ENCODE data around the gene EXOC3L1. TPM values are rescaled to one million over a fixed set of nuclear protein-coding genes. Genes with fewer than 3 reads are reported as not detected.
A peak's percentile ranks its signal among the peaks of the same experiment; 100 is the strongest.

The EXOC3L1 gene
- total RNA-seq, 1 experiment from 2014 or later, result 1.4 TPM

DNA sequence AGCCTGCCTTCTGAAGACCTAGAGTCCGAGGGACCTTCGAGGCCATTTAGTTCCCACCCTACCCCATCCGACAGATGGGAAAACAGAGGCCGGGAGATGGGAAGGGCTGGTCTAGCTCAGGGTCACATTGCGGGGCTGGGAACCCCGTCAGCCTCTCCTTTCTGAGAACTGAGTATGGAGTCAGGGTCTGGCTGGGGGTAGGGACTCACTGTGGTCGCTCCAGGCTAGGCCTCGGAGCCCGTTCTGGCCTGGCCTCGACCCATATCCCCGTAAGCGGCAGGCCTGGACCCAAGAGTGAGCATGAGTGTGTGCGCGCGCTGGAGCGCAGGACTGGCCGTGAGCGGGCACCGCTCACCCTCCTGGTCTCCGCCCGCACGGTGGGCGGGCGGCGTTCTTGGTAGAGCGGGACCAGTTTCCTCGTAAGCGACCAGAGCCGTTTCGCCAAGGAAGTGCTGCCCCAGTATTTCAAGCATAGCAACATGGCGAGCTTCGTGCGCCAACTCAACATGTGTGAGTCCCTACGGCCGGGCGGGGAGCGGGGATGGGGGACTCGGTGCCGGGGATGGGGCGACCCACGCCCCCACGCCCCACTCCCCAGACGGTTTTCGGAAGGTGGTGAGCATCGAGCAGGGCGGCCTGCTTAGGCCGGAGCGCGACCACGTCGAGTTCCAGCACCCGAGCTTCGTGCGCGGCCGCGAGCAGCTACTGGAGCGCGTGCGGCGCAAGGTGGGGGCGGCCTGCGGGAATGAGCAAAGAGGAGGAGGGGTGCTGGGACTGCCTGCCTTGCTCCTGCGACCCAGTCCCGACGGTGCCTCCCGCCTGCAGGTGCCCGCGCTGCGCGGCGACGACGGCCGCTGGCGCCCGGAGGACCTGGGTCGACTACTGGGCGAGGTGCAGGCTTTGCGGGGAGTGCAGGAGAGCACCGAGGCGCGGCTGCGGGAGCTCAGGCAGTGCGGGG, 24.5 kb downstream of the EXOC3L1 start:
- DNase-seq (ENCODE audit: low read depth), result no peak

GRCh38 chr16:67164599-67165061, 25.3 kb downstream of the EXOC3L1 start, which contains the start of gene HSF4:
HSF4 (plus strand) TSS chr16:67164745; CDS start chr16:67164812, 67 bp downstream.
- no peak for DNase-seq (ENCODE audit: low read depth)

DNA sequence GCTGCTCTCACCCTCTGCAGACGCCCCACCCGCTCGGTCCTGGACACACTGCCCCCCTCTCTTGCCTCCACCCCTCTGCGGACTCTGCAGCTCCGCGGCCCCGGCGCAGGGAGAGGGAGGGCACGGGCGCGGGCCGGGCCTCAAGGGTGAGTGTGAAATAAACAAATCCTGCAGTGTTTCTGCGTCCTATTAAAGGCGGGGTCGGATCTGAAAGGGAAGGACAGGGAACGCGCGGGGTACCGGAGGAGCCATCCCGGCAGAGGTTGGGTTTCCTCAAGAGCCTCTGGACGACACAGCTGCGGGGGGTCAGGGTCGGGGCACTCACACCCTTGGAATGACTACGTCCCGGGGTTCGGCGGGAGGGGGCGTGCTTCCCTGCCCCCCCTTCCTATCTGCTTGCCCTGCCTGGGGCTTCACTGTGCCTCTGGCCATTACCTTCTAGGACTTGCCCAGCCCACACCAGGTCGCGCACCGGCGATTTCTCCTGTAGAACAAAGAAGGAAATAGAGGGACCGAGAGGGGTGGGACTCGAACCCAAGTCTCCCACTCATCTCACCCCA, 25.9 kb downstream of the EXOC3L1 start:
- peak; percentile 39 for DNase-seq (ENCODE audit: low read depth)

DNA sequence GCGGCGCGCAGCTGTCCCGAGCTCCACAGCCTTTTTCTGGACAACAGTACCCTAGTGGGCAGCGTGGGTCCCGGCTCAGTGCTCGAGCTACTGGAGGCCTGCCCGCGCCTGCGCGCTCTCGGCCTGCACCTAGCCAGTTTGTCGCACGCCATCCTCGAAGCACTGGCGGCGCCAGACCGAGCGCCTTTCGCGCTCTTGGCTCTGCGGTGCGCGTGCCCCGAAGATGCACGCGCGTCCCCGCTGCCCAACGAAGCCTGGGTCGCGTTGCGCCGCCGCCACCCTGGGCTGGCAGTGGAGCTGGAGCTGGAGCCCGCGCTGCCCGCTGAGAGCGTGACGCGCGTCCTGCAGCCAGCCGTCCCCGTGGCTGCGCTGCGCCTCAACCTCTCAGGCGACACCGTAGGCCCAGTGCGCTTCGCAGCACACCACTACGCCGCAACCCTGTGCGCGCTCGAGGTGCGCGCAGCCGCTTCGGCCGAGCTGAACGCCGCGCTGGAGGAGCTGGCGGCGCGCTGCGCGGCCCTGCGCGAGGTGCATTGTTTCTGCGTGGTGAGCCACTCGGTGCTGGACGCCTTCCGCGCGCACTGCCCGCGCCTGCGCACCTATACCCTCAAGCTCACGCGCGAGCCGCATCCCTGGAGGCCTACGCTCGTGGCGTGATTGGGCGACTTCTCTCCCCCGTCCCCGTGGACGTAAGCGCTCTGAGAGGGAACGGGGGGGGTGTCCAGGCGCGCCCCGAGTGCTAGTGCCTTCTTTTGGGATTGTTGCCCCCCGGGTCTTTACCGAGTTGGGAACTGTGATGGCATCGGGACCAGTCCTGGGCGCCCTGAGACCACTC, 26.6 kb downstream of the EXOC3L1 start:
- peak; percentile 56 for DNase-seq (ENCODE audit: low read depth)

GRCh38 chr16:67162506-67163163, 27.3 kb downstream of the EXOC3L1 start:
- DNase-seq (ENCODE audit: low read depth), result no peak

DNA sequence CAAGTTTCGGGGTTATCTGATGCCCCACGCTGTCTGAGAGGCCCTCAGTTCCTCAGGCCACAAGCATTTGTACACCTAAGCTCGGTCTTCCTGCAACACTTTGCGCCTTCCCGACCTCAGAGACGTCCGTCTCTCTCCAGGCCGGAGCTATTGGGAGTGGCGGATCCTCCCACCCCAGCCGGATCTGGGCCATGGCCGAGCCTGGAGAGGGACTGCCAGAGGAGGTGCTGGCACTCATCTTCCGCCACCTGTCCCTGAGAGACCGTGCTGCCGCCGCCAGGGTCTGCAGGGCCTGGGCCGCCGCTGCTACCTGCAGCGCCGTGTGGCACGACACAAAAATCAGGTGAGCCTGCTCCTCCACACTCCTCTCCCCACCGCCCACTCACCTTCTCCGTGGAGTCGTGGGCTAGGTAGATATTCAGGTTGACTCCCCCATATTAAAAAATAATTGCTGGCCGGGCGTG, 28.3 kb downstream of the EXOC3L1 start:
- no peak for DNase-seq (ENCODE audit: low read depth)

- peak; percentile 28 for DNase-seq (ENCODE audit: low read depth)
Measured at GRCh38 chr16:67158637-67159600, 31.0 kb downstream of the EXOC3L1 start.

GRCh38 chr16:67157892-67158635, 31.9 kb downstream of the EXOC3L1 start:
- no peak for DNase-seq (ENCODE audit: low read depth)

DNA sequence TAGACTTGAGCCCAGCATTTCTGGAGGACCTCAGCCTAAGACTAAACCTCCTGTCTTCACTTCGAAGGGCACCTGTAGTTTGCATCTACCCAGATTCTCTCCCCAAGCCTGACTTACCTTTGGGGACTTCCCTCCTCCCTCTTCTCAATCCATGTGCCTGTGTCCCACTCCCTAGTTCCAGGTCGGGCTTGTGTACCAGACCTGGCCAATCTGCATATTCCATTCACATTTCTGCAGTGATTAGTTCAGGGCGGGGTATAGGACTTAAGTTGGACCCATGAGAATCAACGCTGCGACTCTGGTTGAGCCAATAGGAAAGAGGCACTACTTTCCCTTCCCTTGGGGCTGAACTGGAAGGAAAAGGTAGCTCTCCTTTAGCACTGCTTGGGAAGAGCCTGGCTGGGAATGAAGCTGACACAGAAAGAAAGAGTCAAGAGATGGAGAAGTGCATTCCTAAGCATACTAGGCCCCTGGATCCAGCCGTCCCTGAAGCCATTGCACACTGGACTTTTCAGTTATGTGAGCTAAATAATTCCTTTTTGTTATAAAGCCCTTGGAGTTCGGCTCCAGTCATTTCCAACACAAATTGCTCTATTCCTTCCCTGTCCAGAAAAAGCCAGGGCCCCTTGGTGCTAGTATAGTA, 32.7 kb downstream of the EXOC3L1 start:
- DNase-seq (ENCODE audit: low read depth), result no peak

- no peak for DNase-seq (ENCODE audit: low read depth)
Measured at GRCh38 chr16:67156143-67156844, 33.6 kb downstream of the EXOC3L1 start.

GRCh38 chr16:67155295-67156142, 34.4 kb downstream of the EXOC3L1 start:
- peak; percentile 63 for DNase-seq (ENCODE audit: low read depth)

DNA sequence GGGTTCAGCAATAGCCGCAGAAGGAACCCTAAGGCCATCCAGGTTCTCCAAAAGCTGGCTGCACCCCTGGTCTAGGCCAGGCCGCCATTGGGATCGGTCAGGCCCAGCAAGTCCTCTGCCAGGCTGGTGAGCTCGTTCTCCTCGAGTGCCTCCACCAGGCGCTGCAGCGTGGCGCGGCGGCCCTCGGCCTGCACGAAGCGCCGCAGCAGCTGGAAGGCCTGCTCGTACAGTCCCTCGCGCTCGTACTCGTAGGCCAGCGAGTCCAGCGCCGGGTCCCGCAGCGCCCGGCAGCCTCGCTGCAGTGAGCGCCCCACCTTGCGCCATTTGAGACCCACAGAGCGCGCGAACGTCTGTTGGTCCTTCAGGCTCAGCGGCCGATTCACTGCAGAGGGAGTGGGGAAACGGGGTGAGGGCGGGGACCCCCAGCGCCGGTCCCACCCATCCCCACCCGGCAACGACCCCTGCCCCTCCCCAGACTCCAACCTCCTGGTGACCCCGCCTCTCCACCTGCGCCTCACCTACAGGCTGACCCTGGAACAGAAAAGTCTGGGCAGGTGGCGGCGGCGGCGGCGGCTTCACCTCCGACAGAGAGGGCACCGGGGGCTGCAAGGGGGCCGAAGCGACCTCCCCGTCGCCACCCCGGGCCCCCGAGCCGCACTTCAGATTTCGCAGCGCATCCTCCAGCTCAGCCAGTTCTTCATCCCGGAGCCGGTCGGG, 35.2 kb downstream of the EXOC3L1 start:
- DNase-seq (ENCODE audit: low read depth), result no peak

- DNase-seq (ENCODE audit: low read depth), result no peak
Measured at GRCh38 chr16:67151431-67152097, 38.4 kb downstream of the EXOC3L1 start.

- DNase-seq (ENCODE audit: low read depth), result peak; percentile 81
Measured at GRCh38 chr16:67150833-67151396, 39.0 kb downstream of the EXOC3L1 start, which contains the start of gene B3GNT9. B3GNT9 (minus strand) TSS chr16:67150998; CDS start chr16:67150485, 513 bp downstream.

DNA sequence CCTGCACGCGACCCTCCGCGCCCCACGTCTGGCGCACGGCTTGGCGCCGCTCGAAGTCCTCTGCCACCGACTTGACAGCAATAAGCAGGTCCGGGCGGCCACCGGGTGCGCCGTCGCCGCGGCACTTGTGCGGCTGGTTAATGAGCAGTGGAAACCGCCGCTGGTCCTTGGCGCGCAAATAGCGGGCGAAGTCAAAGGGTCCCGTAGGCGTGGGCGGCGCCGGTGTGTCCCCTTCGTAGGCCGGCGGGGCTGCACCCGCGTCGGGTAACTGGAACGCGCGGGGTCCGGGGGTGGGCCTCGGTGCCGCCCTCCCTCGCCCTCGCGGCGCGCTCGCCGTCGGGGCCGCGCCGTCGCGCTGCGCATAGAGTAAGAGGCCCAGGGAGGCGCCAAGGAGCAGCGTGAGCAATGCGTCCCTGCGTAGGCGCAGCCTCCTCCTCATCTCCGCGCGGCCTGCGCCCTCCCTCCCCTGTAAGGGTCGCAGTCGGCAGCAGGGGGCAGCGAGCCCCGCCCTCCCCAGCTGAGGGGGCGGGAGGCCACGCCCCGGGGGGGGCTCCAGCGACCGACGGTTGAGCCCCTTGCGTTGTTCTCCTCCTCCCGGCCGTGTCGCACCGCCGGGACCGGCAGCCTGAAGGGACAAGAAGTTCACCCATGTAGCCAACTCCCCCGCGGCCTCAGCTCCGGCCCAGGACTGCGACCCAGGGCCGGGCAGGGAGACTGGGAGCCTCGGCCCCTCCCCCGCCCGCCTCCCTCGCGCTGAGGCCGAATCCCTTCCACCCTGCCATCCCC, 39.7 kb downstream of the EXOC3L1 start:
- no peak for DNase-seq (ENCODE audit: low read depth)
